GM18519 (cell line): ENCODE measurements around the gene ZNF148.
"Not testable (repeated sequence)": the region's sequence is repeated elsewhere in the genome, so short reads cannot be mapped to it uniquely, and the experiment has no call there.

Experiments used
- ATAC-seq: cut with Tn5 transposase; IDR thresholded peaks from one replicate; pipeline ENCODE4 v1.9.1; 2021; ENCODE audit warnings: mild to moderate bottlenecking, moderate library complexity; ENCODE audit not compliant: unreplicated experiment, low FRiP score

ZNF148 gene

GRCh38 chr3:125378762-125379161, 3.6 kb upstream of the ZNF148 start:
- no peak for ATAC-seq

GRCh38 chr3:125375950-125376679, 990 bp upstream of the ZNF148 start:
- ATAC-seq = no peak

GRCh38 chr3:125374501-125374995, 577 bp downstream of the ZNF148 start:
- ATAC-seq = no peak

GRCh38 chr3:125367403-125368230, 7.5 kb downstream of the ZNF148 start:
- no peak for ATAC-seq

- no peak for ATAC-seq
Measured at GRCh38 chr3:125366132-125366531, 9.0 kb downstream of the ZNF148 start.

GRCh38 chr3:125359700-125360099, 15.4 kb downstream of the ZNF148 start:
- ATAC-seq = no peak

GRCh38 chr3:125358923-125359322, 16.2 kb downstream of the ZNF148 start:
- ATAC-seq = no peak

GRCh38 chr3:125357837-125358236, 17.3 kb downstream of the ZNF148 start:
- no peak for ATAC-seq

GRCh38 chr3:125357032-125357658, 18.0 kb downstream of the ZNF148 start:
- no peak for ATAC-seq

- ATAC-seq = no peak
Measured at GRCh38 chr3:125356140-125357026, 18.7 kb downstream of the ZNF148 start.

- ATAC-seq = no peak
Measured at GRCh38 chr3:125353659-125354058, 21.5 kb downstream of the ZNF148 start.

GRCh38 chr3:125353128-125353527, 22.0 kb downstream of the ZNF148 start:
- ATAC-seq = no peak

GRCh38 chr3:125351814-125352456, 23.2 kb downstream of the ZNF148 start:
- no peak for ATAC-seq

- no peak for ATAC-seq
Measured at GRCh38 chr3:125351152-125351551, 24.0 kb downstream of the ZNF148 start.

GRCh38 chr3:125350597-125350996, 24.5 kb downstream of the ZNF148 start:
- no peak for ATAC-seq

GRCh38 chr3:125349556-125350165, 25.5 kb downstream of the ZNF148 start:
- ATAC-seq = no peak

GRCh38 chr3:125349055-125349454, 26.1 kb downstream of the ZNF148 start:
- no peak for ATAC-seq

- not testable (repeated sequence) for ATAC-seq
Measured at GRCh38 chr3:125343367-125343766, 31.8 kb downstream of the ZNF148 start.

GRCh38 chr3:125340121-125340520, 35.0 kb downstream of the ZNF148 start:
- ATAC-seq = no peak
